Stimulated activated CD8-positive, alpha-beta memory T cell treated with anti-CD3 and anti-CD28 coated beads, Interleukin-4, amount 100 ng/mL, for 4 hours (primary cell): ENCODE data around the gene LCN12.

Experiments
- DNase-seq, 2 donors: peaks; one replicate each; pipeline ENCODE4 v3.0.0-alpha.2; 2020; ENCODE audit warnings: low read depth in 2 of 2, low spot score in 1 of 2

The LCN12 gene

GRCh38 chr9:136926749-136927148 lies 25.3 kb upstream of the LCN12 start:
- no peak for DNase-seq

DNA sequence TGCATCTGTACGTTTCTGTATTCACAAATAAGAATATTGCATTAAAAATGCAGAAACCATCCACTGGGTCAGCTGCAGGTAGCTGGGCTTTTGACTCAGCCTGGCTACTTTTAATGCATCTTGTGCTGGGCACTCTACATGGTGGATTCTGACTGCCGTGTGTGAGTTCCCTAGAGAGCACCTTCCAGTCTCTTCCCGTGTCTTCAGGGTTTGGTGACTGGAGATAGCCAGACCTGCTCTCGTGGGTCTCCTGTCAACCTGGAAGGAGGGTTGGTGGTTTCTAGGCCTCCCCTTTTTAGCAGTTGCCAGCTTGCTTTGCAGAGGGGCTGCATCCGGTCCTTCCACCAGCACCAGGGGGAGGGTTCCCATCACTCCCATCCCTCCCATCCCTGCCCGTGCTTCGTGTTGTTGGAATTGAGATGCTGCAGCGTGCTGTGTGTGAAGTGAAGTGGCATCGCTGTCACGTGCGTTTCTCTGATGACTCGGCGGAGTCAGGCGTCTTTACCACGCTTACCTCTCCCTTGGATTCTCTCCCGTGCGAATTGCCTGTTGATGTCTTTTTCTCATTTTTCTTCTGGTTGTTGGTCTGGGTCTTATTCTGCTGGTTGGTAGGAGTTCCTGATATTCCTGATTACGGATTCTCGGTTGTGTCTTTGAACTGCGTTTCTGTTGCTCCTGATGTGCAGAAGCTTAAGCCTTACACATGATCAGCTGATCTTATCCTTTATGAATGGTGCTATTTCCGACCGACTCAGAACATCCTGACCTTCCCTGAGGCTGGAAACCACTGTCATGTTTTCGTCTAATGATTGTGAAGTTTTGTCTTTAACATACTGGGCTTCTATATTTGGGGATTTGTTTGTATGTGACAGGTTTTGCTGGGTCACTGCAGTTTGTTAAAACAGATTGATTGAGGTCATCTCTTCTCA lies 24.5 kb upstream of the LCN12 start:
- DNase-seq: no peak

DNA sequence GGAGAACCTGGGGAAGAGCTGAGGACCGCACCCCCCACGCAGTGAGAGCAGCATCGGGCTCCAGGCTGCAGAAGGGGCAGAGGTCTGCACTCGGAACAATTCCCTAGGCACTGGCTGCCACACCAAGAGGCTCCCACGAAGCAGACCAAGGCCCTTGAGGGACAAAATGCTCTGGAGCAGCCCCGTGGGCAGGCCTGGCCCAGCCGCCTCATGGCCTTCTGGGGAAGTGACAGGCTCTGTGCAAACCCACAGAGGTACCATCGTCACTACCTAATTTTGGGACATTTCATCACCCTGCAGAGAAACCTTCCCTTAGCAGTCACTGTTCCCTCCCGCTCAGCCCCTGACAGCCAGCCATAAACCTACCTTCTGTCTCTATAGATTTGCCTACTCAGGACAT lies 23.5 kb upstream of the LCN12 start:
- no peak for DNase-seq

DNA sequence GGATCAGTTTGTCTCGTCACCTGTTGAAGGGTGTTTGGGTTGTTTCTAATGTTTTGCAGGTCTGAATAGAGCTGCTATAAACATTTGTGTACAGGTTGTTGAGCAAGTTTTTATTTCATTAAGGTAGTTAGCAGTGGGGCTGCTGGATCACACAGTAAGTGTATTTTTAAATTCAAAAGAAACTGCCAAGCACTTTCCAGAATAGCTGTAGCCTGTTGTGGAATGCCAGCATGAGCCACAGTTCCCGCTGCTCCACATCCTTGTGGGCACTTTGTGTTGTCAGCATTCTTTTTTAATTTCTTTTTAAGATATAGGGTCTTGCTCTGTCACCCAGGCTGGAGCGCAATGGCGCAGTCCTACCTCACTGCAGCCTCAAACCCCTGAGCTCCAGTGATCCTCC lies 22.1 kb upstream of the LCN12 start:
- DNase-seq: no peak

DNA sequence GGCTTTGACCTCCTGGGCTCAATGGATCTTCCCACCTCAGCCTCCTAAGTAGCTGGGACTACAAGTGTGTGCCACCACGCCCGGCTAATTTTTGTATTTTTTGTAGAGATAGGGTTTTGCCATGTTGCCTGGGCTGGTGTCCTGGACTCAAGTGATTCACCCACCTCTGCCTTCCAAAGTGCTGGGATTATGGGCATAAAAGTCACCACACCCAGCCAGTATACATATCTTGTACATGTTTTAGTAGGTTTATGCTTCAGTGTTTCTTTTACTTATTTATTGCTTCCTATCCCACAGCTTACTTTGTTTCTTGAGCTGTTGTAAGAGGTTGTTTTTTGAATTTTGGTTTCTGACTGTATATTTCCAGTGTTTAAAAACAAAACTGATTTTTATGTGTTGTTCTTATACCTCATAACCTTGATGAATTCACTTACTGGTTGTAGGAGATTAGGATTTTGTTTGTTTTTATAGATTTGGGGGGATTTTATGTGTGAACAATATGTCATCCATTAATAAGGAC lies 20.4 kb upstream of the LCN12 start:
- no peak for DNase-seq

DNA sequence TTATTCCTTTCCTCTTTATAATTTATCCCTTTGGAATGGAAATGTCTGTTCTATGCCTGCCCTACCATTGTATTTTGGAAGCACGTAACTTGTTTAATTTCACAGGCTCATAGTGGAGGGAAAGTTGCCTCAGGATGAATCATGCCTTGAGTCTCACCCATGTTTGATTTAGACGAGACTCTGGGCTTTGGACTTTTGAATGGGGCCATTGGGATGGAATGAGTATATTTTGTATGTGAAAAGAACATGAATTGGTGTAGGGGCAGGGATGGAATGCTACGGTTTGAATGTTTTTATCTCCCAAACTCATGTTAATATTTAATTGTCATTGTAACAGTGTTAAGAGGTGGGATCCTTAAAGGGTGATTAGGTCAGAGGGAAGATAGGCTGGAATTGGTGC lies 17.8 kb upstream of the LCN12 start:
- no peak for DNase-seq

- no peak for DNase-seq
Observed at GRCh38 chr9:136935651-136936050, 16.4 kb upstream of the LCN12 start.

DNA sequence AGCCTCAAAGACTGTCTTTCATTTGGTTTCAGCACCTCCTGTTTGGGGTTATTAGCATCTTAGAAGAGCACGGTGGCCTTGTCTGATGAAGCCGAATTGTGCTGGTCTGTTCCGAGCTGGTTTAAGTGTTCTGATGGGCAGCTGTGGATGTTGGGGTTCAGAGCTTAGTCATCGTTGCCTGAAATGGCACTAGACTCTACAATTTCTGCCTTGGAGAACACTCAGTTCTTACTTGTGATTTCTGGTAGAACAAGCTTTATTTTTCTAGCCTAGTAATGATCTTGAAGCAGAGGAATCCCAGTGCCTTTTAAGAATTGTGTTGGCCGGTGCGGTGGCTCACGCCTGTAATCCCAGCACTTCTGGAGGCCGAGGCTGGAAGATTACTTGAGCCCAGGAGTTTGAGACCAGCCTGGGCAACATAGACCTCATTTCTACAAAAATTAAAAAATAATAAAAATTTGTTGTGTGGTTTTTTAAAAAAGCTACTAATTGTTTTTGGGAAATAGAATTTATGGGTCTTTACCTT lies 15.4 kb upstream of the LCN12 start:
- DNase-seq: no peak

GRCh38 chr9:136937186-136938001 lies 14.7 kb upstream of the LCN12 start:
- no peak for DNase-seq

GRCh38 chr9:136939431-136939995 lies 12.6 kb upstream of the LCN12 start:
- no peak for DNase-seq

GRCh38 chr9:136939996-136940525 lies 12.0 kb upstream of the LCN12 start:
- no peak for DNase-seq

DNA sequence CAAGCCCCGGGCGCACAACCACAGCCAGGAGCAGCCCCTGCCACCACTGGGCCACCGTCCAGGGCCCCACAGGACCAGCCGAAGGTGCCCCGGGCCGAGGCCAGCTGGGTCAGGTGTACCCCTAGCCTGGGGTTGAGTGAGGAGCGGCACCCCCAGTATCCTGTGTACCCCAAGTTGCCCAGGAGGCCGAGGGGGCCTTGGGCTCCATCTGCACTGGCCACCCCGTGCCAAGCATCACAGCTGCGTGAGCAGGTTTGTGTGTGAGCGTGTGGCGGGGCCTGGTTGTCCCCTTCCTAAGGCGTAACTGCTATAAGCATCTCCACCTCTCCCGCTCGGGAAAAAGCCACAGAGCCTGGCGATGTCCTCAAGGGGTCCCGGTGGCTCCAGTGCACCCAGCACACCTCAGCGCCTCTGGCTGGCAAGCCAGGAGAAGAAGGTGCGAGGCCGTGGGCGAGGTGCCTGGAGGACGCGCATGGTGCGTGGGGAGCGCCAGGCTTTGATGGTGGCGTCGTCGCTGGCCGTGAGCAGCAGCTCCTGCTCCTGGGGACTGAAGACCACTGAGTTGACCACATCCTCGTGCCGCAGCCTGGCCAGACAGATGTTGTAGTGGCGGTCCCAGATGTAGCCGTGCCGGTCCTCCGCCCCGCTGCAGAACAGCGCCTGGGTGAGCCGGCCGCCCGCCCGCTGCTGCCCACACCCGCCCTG lies 11.4 kb upstream of the LCN12 start:
- no peak for DNase-seq

DNA sequence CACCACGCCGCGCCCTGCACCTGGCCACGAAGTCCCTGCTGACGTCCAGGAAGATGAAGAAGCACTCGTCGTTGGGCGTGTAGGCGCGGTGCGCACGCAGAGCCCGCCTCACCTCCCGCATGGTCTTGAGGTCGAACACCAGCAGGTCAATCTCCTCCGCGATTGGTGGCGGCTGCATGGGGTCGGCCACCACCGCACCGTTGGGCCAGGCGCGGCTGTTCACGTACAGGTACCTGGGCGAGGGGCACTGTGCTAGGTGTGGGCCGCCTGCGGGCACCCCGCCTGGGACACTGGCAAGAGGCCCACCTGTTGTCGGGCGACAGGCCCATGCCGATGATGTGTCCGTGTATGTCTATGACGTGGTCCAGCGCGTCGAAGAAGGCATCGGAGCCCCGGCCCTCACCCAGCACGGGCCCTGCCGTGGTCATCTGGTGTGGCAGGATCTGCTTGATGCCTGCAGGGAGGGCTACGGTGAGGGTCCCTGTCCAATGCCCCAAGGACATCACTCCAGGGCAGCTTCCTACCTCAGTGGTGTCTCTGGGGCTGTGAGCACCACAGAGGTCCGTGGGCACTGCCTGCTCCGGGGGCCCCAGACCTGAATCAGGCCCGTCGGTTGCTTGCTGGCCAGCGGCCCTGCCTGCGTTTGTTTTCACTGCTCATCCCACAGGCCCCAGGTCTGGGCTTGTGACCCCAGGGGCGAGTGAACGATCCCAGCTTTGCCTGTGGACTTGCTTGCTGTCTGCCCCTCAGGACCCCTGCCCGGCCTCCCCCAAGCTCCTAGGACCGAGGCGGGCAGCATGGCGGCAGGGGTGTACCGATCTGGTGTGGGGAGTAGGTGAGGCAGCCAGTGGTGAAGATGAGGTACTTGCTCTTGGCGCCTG lies 10.6 kb upstream of the LCN12 start:
- DNase-seq: no peak

- DNase-seq: no peak
Observed at GRCh38 chr9:136942112-136942880, 9.8 kb upstream of the LCN12 start.

GRCh38 chr9:136942881-136943230 lies 9.2 kb upstream of the LCN12 start:
- DNase-seq: no peak

GRCh38 chr9:136943291-136944211 lies 8.5 kb upstream of the LCN12 start:
- no peak for DNase-seq

DNA sequence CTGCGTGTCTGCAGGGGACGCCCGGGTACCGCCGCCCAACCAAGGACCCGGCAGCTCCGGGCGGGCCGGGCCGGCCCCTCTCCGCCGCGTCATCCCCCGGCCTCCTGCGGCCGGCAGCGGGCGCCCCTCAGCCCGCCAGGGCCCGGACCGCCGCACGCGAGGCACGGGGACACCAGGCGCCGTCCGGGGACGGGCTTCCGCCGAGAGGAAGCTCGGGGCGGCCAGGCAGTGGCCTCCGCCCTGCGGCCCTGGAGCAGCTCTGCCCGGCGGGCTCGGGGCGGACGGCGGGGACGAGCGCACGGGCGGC lies 7.9 kb upstream of the LCN12 start:
- no peak for DNase-seq
